Activated T-cell treated with anti-CD3 and anti-CD28 coated beads for 1 hour (primary cell): ENCODE results near the gene RAB3IL1.
"Not testable (repeated sequence)": the region's sequence is repeated elsewhere in the genome, so short reads cannot be mapped to it uniquely, and the experiment has no call there.

Source experiments
- DNase-seq: peaks from one replicate; pipeline ENCODE4 v3.0.0-alpha.2; 2020; ENCODE audit warnings: low read depth

Gene RAB3IL1

DNA sequence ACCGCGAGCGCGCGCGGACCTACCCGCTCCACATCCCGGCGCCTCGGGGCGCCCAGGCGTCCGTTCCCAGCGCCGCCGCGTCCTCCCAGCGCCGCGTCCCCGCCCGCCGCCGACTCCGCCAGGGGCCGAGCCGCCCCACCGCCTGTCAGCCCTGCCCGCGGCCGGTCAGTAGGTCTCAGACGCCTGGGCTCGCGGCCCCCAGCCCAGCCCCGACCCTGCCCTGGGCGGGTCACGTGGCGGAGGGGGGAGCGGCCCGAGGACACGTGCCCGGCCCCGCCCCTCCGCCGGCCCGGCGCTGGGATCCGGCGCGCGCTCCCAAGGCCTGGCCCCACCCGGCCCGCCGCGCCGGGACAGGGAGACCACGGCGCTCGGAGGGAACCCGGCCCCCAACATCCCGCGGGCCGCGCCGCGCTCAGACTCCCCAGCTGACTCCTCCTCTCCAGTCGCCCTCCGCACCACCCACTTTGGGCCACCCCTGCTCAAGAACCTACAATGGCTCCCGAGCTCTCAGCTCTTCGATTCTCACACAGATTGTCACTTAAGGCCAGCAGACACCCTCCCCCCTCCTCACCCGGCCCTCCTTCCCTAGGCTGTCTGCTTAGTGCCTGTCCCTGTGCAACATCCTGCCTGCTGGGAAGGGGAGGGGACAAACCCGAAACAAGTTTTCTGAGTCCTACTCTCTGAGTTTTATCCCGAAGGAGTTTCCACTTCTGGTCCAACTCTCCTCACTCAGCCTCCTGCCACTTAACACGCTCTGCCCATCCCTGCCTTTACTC, at the start of gene RAB3IL1:
Gene RAB3IL1 (minus strand): TSS at position 233 of the 776 bp plus-strand sequence. CDS start 199 bp downstream, at position 34.
- no peak for DNase-seq

DNA sequence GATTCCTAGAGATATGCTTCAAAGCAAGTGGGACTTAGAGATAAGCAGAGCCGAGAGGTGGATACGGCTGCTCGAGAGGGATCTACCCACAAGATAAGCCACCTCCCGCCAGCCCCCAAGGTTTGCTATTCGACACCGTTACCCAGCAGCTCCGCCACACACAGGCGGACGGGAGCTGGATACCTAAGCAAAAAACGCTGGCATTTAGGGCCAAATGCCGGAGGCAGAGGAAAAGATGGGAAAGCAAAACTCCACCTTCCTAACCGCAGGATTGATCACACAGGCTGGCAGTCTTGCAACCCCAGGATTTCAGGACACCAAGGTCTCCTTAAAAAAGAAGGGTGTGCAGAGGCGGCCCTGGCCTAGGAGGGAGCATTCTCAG, 49.4 kb upstream of the RAB3IL1 start:
- peak; percentile 16 for DNase-seq

- DNase-seq, result not testable (repeated sequence)
These were observed 47.4 kb upstream of the RAB3IL1 start for GRCh38 chr11:61964666-61965271.

GRCh38 chr11:61964058-61964665, 46.8 kb upstream of the RAB3IL1 start:
- no peak for DNase-seq

- no peak for DNase-seq
These were observed 46.1 kb upstream of the RAB3IL1 start for GRCh38 chr11:61963282-61964057.

- DNase-seq, result no peak
These were observed 45.6 kb upstream of the RAB3IL1 start for GRCh38 chr11:61963016-61963281.

DNA sequence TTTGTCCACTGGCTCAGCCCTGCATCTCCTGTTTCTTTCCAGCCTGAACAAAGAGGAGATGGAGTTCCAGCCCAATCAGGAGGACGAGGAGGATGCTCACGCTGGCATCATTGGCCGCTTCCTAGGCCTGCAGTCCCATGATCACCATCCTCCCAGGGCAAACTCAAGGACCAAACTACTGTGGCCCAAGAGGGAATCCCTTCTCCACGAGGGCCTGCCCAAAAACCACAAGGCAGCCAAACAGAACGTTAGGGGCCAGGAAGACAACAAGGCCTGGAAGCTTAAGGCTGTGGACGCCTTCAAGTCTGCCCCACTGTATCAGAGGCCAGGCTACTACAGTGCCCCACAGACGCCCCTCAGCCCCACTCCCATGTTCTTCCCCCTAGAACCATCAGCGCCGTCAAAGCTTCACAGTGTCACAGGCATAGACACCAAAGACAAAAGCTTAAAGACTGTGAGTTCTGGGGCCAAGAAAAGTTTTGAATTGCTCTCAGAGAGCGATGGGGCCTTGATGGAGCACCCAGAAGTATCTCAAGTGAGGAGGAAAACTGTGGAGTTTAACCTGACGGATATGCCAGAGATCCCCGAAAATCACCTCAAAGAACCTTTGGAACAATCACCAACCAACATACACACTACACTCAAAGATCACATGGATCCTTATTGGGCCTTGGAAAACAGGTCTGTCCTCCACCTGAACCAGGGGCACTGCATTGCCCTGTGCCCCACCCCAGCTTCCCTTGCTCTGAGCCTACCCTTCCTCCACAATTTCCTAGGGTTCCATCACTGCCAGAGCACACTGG, 45.0 kb upstream of the RAB3IL1 start:
- no peak for DNase-seq

DNA sequence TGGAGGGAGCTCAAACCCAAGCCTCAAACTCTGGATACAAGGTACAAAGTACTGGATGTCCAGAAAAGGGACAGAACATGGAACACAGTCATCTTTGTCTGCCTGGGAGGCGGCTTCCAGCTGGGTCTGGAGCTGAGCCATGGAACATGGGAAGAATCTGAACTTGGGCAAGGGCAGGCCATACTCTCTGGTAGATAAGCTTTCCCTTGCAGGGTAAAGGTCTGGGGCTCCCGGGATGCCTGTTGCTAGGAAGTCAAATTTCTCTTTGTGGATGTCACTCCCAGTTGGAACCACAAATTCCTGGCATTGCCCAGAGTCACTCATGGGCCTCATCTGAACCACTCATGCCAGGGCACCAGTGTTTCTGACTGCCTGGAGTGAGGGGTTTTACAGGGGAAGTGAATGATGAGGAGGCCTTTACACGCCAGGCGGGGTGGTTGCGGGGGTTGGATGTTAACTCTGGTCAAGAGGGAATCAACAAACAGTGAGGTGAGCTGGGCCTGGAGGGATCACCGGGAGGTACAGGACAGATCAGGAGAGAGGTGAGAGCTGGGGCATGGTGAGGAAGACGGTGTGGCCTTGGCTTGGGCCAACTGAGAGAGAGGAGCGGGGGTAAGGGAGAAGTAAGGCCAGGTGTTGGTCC, 44.3 kb upstream of the RAB3IL1 start:
- DNase-seq, result no peak

DNA sequence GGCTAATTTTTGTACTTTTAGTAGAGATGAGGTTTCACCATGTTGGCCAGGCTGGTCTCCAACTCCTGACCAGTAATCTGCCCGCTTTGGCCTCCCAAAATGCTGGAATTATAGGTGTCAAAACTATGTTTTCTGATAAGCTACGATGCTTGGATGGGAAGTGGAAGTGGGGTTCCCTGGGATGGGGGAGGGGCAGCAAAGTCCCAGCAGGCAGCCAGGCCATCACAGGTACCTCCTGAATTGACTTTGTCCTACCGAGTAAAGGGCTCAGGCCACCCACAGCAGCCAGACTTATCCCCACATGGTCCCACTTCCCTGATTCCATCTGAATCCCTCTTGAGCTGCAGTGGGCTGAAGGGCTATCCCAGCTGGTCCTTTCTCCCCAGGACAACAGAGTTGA, 43.2 kb upstream of the RAB3IL1 start:
- no peak for DNase-seq

GRCh38 chr11:61959678-61960077, 42.3 kb upstream of the RAB3IL1 start:
- DNase-seq, result no peak

DNA sequence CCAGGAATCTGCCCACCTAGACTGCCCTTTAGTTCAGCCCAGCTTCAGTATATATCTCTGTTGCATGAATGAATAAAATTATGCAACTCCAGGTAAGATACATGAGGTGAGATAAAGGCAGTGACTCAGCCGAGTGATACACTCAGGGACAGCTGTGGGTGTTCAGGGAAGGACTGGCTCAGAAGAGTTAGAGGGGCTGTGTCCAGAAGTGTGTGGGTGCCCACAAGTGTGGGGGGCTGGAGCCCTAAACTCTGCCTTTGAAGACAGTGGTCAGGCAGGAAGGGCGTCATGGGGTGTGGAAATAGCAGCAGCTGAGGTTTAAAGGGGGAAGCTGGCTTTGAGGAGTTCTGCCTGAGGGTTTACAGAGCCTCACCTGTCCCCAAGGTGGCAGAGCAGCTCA, 41.7 kb upstream of the RAB3IL1 start:
- DNase-seq, result no peak

DNA sequence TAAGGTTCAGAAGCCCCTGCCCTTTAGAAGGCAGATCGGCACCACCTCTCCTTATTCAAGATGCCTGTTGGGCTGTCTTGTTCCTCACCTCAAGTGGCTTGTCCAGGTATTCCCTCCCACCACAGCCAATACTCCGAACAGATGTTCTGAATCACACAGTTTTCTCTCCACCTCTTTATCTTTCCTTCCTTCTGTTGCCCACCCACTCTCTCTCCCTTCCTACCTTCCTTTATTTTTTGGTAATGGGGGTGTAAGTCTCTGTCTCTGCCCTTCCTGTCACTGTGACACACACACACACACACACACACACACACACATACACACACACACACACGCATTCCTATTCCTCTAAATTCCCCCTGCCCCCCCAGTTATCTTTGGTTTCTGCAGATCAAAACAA, 41.2 kb upstream of the RAB3IL1 start:
- DNase-seq, result no peak

GRCh38 chr11:61957021-61957770, 39.8 kb upstream of the RAB3IL1 start:
- DNase-seq, result no peak

DNA sequence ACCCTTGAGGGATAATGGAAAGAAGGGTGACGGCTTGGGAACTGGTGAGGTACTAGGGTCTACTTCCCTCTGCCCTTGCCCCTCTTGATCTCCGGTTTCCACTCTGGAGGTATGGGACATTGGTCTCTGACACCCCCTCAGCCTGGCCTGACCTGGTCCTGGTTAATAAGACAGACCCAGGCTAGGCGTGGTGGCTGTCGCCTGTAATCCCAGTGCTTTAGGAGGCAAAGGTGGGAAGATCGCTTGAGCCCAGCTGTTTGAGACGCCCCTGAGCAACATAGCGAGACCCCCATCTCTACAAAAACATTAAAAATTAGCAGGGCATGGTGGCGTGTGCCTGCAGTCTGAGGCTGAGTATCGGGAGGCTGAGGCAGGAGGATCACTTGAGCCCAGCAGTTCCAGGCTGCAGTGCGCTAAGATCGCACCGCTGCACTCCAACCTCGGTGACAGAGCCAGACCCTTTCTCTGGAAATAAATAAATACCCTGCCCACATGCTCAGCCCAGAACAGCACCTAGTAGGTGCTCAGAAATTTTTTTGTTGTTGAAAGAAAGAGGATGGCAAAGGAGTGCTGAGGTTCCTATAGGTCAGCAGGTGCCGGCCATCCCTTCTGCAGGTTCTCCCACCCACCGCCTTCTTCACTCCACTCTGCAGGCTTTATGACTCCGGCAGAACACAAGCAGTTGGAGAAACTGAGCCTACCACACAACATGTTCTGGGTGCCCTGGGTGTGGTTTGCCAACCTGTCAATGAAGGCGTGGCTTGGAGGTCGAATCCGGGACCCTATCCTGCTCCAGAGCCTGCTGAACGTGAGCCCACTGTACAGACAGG, 39.0 kb upstream of the RAB3IL1 start:
- DNase-seq, result no peak

DNA sequence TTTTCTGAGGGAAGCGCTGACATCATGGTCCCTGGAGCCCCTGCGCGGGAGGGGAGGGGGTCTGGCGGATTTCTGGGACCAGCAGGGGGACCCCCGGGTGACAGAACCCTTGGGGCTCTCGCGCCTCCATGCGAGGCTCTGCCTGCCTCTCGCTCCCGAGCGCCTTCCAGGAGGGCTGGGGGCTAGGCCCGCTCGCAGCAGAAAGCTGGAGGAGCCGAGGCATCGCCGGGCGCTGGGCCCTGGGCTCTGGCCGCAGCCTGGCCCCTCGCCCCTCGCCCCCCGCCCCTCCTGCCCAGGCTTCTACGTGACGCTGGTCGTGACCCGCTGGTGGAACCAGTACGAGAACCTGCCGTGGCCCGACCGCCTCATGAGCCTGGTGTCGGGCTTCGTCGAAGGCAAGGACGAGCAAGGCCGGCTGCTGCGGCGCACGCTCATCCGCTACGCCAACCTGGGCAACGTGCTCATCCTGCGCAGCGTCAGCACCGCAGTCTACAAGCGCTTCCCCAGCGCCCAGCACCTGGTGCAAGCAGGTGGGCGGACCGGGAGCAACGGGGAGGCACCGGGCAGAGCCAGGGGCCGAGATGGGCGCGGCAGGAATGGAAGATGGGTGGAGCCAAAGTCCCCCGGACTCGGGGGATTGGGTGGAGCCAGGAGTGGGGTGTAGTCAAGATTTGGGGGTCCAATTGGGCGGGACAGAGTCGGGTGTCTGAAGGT, 38.2 kb upstream of the RAB3IL1 start:
- DNase-seq, result no peak

DNA sequence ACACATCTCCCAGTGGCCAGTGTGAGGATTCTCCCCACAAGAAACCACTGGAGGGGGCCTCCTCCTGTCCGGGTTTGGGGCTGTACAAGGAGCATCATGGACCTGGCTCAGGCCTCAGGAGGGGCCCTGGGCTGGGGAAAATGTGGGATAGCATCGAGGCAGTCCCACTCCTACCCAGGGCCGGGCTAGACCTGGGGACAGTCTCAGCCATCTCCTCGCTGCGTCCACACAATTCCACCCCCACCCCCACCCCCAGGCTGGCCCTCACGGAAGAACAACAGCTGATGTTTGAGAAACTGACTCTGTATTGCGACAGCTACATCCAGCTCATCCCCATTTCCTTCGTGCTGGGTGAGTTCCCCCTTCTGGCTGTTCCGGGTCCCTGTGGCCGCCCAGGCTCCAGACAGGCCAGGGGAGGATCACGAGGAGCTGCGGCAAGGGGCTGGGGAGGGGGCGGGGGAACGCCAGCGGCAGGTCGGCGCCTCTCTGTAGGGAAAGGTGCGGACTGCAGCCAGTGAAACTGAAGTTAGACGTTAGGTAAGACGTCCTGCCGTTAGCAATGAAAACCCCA, 37.6 kb upstream of the RAB3IL1 start:
- DNase-seq, result no peak

DNA sequence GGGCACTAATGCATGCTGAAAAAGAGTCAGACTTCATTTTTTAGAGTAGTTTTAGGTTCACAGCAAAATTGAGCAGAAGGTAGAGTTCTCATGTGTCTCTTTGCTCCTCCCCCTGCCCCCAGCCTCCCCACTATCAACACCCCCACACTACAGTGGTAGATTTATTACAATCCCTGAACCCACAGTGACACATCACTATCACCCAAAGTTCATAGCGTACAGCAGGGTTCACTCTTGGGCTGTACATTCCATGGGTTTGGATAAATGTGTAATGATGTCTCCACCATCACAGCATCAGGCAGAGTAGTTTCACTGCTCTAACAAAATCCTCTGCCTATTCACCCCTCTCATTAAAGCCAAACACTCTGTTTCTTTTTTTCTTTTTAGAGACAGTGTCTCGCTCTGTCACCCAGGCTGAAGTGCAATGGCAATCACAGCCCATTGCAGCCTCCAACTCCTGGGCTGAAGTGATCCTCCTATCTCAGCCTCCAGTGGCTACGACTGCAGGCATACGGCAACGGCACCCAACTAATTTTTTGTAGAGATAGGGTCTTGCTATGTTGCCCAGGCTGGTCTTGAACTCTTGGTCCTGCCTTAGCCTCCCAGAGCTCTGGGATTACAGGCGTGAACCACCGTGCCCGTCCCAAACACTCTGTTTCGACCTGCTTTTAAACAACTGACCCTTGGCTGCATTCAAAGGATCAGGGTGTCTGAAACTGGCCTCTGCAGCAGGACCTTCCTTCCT, 36.9 kb upstream of the RAB3IL1 start:
- DNase-seq, result no peak

DNA sequence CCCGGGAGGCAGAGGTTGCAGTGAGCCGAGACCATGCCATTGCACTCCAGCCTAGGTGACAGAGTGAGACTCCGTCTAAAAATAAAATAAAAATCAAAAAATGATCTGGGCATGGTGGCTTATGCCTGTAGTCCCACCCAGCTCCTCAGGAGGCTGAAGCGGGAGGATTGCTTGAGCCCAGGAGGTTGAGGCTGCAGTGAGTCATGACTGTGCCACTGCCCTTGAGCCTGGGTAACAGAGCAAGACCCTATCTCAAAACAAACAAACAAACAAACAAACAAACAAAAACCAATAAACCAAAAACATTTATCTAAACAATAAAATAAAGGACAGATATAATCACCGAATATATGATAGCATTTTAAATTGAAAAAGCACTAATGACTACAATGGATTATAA, 36.3 kb upstream of the RAB3IL1 start:
- DNase-seq, result not testable (repeated sequence)
